HepG2 (cell line): ENCODE measurements around the gene EIF2B1. TPM values are rescaled to one million over a fixed set of nuclear protein-coding genes. Genes with fewer than 3 reads are reported as not detected.
A peak's percentile ranks its signal among the peaks of the same experiment; 100 is the strongest.

Source experiments
- AKAP8 ChIP-seq: sonication (generic); formaldehyde crosslinking; IDR thresholded peaks from 2 replicates; pipeline ENCODE4 v1.5.1; 2020; ENCODE audit warnings: mild to moderate bottlenecking, missing genetic modification reagents
- CREBL2 ChIP-seq: sonication (generic); formaldehyde crosslinking; IDR thresholded peaks from 2 replicates; pipeline ENCODE4 v1.8.1; 2023; ENCODE audit warnings: missing genetic modification reagents, mild to moderate bottlenecking, borderline replicate concordance
- ELF1 ChIP-seq: sonication (generic); formaldehyde crosslinking; IDR thresholded peaks from 2 replicates; pipeline ENCODE4 v1.4.0; 2020; ENCODE audit warnings: missing genetic modification reagents
- HDAC2 ChIP-seq: sonication (generic); formaldehyde crosslinking; IDR thresholded peaks from 2 replicates; pipeline ENCODE4 v1.4.0; 2020; ENCODE audit warnings: missing genetic modification reagents
- HIVEP1 ChIP-seq: sonication (generic); formaldehyde crosslinking; IDR thresholded peaks from 2 replicates; pipeline ENCODE4 v1.4.0; 2020; ENCODE audit warnings: mild to moderate bottlenecking, missing genetic modification reagents
- HNRNPH1 ChIP-seq: fragments of 200-400 bp; formaldehyde crosslinking; optimal IDR thresholded peaks from 2 replicates; pipeline ENCODE3; 2017; ENCODE audit warnings: mild to moderate bottlenecking, low read depth, low read length
- KDM5A ChIP-seq: fragments of 200-600 bp; sonication (generic); IDR thresholded peaks from 2 replicates; pipeline ENCODE4 v1.7.0; 2018; ENCODE audit warnings: antibody characterized with exemption, mild to moderate bottlenecking, low read length, borderline replicate concordance
- KLF12 ChIP-seq: sonication (generic); formaldehyde crosslinking; IDR thresholded peaks from 2 replicates; pipeline ENCODE4 v1.4.0; 2020; ENCODE audit warnings: missing genetic modification reagents, borderline replicate concordance
- POLR2AphosphoS5 ChIP-seq: IDR thresholded peaks from 2 replicates; pipeline ENCODE4 v1.6.1; 2012; ENCODE audit warnings: low read depth, low read length
- RBFOX2 ChIP-seq: fragments of 200-400 bp; formaldehyde crosslinking; IDR thresholded peaks from 2 replicates; pipeline ENCODE4 v1.6.1; 2017; ENCODE audit warnings: low read depth, mild to moderate bottlenecking, low read length
- RBM39 ChIP-seq: fragments of 200-400 bp; formaldehyde crosslinking; IDR thresholded peaks from one replicate; pipeline ENCODE4 v1.6.1; 2018; ENCODE audit warnings: antibody characterized with exemption, mild to moderate bottlenecking, low read depth, low read length; ENCODE audit not compliant: poor library complexity, severe bottlenecking
- RFX3 ChIP-seq: IDR thresholded peaks from 2 replicates; pipeline ENCODE4 v1.6.1; 2016; ENCODE audit warnings: missing biosample characterization, missing genetic modification reagents
- SP1 ChIP-seq, 2 experiments: fragments of 450-650 bp in 1 of 2; sonication (generic) in 1 of 2; formaldehyde crosslinking in 1 of 2; IDR thresholded peaks; 2 replicates each; pipeline versions ENCODE4 v1.4.0 to v1.6.1; 2016 to 2020; ENCODE audit warnings: missing genetic modification reagents in 1 of 2
- SPEN ChIP-seq: sonication (generic); formaldehyde crosslinking; IDR thresholded peaks from 2 replicates; pipeline ENCODE4 v1.5.1; 2020; ENCODE audit warnings: low read depth, mild to moderate bottlenecking, missing genetic modification reagents
- SRY ChIP-seq: sonication (generic); formaldehyde crosslinking; IDR thresholded peaks from 2 replicates; pipeline ENCODE4 v1.8.0; 2022; ENCODE audit warnings: mild to moderate bottlenecking, missing genetic modification reagents
- YY1 ChIP-seq: IDR thresholded peaks from 2 replicates; pipeline ENCODE4 v1.6.1; 2011; ENCODE audit warnings: low read length, low read depth, moderate library complexity, mild to moderate bottlenecking; ENCODE audit not compliant: insufficient read depth, insufficient replicate concordance
- ZFX ChIP-seq: sonication (generic); formaldehyde crosslinking; IDR thresholded peaks from 2 replicates; pipeline ENCODE4 v1.4.0; 2020; ENCODE audit warnings: mild to moderate bottlenecking, low read depth, missing genetic modification reagents, moderate library complexity
- ZNF776 ChIP-seq: sonication (generic); formaldehyde crosslinking; IDR thresholded peaks from 2 replicates; pipeline ENCODE4 v1.4.0; 2020; ENCODE audit warnings: mild to moderate bottlenecking, missing genetic modification reagents
- ZNF777 ChIP-seq: sonication (generic); formaldehyde crosslinking; IDR thresholded peaks from 2 replicates; pipeline ENCODE4 v1.4.0; 2020; ENCODE audit warnings: missing genetic modification reagents
- polyA plus RNA-seq, 8 experiments: library from polyadenylated mRNA; depleted of rRNA in 3 of 8; stranded (reverse) in 7 of 8; unstranded in 1 of 8; fragments of >200 nt; fragmentation: Illumina TruSeq in 4 of 8; extraction: Trizol in 4 of 8; gene quantifications; 2 replicates each; pipeline versions ENCODE4 v1.2.1 to v1.2.3, GENCODE V29; 2011 to 2016; ENCODE audit warnings: low read depth in 4 of 8, missing spikeins in 1 of 8, mixed read lengths in 1 of 8; ENCODE audit not compliant: insufficient read depth in 1 of 8
- total RNA-seq, 5 experiments: library from RNA; depleted of rRNA; stranded (reverse); fragments of >200 nt; fragmentation: Illumina TruSeq; extraction: Trizol; gene quantifications; 2 replicates each; pipeline ENCODE4 v1.2.3, GENCODE V29; 2016; ENCODE audit warnings: low read depth in 1 of 5
- TF ChIP-seq, protein P1 (sequence below): sonication (generic); formaldehyde crosslinking; IDR thresholded peaks from 2 replicates; pipeline ENCODE4 v1.4.0; 2020; ENCODE audit warnings: mild to moderate bottlenecking, missing genetic modification reagents
- TF ChIP-seq, protein P2 (sequence below): sonication (generic); formaldehyde crosslinking; IDR thresholded peaks from 2 replicates; pipeline ENCODE4 v1.4.0; 2020; ENCODE audit warnings: missing genetic modification reagents, low read depth, mild to moderate bottlenecking, borderline replicate concordance

Gene EIF2B1
- total and polyA plus RNA-seq, 2 of the 13 experiments (the other 11 are each of a cell fraction or from before 2014, with no cell fraction given) = 18.7 to 37.4 TPM

GRCh38 chr12:123670882-123671728 is 37.6 kb upstream of the EIF2B1 start, which contains the start of gene TCTN2 (continued):
- TF ChIP-seq YY1 (peak; percentile 97), KLF12 (peak; percentile 51; the same call in 1 of the 2 replicates), SPEN (CRISPR knock-in tag) (0 out of 2 replicates have a peak, but pooled peaks have one; percentile 19), HNRNPH1 (no peak), POLR2AphosphoS5 (0 out of 2 replicates have a peak, but pooled peaks have one; percentile 39), RFX3 (CRISPR knock-in tag) (peak; percentile 88), RBM39 (peak; percentile 23), ZNF776 (CRISPR knock-in tag) (peak; percentile 23; the same call in 1 of the 2 replicates), SP1 (IDR thresholded peaks at IDR 0.05) (no peak), SP1 (CRISPR knock-in tag; IDR thresholded peaks at IDR 0.05) (peak; percentile 89), ZNF777 (CRISPR knock-in tag) (0 out of 2 replicates have a peak, but pooled peaks have one; percentile 25), RBFOX2 (peak; percentile 45; the same call in 1 of the 2 replicates), AKAP8 (CRISPR knock-in tag) (no peak), ZFX (CRISPR knock-in tag) (peak; percentile 96), ELF1 (CRISPR knock-in tag) (0 out of 2 replicates have a peak, but pooled peaks have one; percentile 32), HIVEP1 (peak; percentile 56; the same call in 1 of the 2 replicates), HDAC2 (CRISPR knock-in tag) (peak; percentile 21; the same call in 1 of the 2 replicates), KDM5A (peak; percentile 95), SRY (0 out of 2 replicates have a peak, but pooled peaks have one; percentile 61), CREBL2 (CRISPR knock-in tag) (no peak)
- TF ChIP-seq, protein P1, sequence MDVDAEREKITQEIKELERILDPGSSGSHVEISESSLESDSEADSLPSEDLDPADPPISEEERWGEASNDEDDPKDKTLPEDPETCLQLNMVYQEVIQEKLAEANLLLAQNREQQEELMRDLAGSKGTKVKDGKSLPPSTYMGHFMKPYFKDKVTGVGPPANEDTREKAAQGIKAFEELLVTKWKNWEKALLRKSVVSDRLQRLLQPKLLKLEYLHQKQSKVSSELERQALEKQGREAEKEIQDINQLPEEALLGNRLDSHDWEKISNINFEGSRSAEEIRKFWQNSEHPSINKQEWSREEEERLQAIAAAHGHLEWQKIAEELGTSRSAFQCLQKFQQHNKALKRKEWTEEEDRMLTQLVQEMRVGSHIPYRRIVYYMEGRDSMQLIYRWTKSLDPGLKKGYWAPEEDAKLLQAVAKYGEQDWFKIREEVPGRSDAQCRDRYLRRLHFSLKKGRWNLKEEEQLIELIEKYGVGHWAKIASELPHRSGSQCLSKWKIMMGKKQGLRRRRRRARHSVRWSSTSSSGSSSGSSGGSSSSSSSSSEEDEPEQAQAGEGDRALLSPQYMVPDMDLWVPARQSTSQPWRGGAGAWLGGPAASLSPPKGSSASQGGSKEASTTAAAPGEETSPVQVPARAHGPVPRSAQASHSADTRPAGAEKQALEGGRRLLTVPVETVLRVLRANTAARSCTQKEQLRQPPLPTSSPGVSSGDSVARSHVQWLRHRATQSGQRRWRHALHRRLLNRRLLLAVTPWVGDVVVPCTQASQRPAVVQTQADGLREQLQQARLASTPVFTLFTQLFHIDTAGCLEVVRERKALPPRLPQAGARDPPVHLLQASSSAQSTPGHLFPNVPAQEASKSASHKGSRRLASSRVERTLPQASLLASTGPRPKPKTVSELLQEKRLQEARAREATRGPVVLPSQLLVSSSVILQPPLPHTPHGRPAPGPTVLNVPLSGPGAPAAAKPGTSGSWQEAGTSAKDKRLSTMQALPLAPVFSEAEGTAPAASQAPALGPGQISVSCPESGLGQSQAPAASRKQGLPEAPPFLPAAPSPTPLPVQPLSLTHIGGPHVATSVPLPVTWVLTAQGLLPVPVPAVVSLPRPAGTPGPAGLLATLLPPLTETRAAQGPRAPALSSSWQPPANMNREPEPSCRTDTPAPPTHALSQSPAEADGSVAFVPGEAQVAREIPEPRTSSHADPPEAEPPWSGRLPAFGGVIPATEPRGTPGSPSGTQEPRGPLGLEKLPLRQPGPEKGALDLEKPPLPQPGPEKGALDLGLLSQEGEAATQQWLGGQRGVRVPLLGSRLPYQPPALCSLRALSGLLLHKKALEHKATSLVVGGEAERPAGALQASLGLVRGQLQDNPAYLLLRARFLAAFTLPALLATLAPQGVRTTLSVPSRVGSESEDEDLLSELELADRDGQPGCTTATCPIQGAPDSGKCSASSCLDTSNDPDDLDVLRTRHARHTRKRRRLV (CRISPR knock-in tag) = 0 out of 2 replicates have a peak, but pooled peaks have one; percentile 42
- TF ChIP-seq, protein P2, sequence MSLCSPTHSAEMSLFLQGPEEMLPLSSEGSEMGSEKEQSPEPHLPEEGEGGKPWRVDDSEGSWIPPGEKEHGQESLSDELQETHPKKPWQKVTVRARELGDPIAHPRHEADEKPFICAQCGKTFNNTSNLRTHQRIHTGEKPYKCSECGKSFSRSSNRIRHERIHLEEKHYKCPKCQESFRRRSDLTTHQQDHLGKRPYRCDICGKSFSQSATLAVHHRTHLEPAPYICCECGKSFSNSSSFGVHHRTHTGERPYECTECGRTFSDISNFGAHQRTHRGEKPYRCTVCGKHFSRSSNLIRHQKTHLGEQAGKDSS (CRISPR knock-in tag) = no peak
